Fibroblast of skin of scalp (primary cell): ENCODE results near the gene C7orf57.

ENCODE experiments used
- DNase-seq: peaks from one replicate; pipeline ENCODE4 v3.0.0-alpha.2; 2013

Gene C7orf57

DNA sequence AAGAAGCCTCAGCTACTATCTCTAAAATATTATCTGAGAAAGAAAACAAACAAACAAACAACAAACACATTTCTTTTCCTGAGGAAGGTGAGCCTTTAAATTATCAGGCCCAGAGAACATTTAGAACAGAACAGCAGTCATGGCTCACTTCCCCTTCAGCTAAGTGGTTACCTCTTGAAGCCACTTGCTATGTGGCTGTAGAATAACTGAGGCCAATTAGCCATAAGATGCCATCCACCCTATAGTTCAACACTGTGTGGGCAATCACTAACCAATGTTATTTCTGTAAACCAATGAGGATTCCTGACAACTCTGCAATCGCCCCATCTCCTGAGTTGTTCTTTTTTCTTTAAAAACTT is 50.1 kb downstream of the C7orf57 start:
- no peak for DNase-seq

DNA sequence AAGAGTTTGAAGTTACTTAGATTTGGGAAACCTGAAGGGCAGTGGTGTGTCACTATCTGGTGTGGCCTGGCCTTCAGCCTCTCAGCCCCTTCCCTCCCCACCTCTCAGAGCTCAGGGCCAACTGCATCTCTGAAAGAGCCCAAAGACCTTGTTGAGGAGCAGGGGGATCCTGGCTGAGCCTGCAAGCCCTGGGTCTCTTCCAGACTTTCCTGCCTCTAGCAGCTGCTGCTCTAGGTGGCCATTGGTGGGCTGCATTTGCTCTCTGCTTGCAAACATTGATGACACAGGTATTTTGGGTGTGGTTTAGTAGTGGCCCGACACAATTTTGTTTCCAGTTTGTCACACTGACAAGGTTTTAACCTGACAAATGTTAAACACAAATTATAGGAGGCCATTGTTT is 50.6 kb downstream of the C7orf57 start:
- DNase-seq: no peak

DNA sequence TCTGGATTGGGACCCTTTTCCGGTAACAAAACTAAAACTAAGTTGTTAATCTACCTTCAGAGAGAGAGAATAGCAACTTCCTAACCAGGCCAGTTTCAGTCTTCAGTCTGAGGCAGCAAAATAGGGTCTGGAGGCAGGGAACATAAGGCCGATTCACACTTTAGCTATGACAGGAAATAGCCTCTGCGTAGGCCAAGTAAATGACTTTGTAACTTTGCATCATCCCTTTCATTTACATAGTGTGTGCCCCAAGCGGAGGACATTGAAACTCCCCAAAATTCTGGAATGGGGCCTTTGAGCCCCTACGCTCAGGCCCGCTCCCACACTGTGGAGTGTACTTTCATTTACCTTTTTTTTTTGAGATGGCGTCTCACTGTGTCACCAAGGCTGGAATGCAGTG is 52.0 kb downstream of the C7orf57 start:
- peak; percentile 80 for DNase-seq

DNA sequence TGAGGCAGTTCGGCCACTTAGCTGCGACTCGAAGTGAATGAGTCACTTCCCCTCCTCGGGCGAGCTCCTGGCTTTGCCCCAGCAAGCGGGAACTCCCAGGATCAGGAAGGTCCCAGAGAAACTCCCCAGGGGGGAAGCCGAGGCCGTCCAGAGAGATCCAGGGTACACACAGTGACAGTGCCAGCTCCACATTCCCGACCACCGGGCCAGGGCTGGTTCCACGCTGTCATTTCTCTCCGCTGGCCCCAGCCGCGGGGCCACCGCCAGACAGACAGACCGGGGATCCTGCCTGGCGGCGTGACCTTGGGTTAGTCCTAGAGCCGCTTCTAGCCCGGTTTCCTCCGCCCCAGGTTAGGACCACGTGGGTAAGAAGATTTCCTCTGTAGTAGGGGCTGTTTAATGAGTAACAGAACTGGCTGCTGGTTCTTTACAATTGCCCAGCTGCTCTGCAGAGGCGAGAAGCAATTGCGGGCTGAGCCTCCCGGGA is 53.3 kb downstream of the C7orf57 start:
- peak; percentile 97 for DNase-seq

DNA sequence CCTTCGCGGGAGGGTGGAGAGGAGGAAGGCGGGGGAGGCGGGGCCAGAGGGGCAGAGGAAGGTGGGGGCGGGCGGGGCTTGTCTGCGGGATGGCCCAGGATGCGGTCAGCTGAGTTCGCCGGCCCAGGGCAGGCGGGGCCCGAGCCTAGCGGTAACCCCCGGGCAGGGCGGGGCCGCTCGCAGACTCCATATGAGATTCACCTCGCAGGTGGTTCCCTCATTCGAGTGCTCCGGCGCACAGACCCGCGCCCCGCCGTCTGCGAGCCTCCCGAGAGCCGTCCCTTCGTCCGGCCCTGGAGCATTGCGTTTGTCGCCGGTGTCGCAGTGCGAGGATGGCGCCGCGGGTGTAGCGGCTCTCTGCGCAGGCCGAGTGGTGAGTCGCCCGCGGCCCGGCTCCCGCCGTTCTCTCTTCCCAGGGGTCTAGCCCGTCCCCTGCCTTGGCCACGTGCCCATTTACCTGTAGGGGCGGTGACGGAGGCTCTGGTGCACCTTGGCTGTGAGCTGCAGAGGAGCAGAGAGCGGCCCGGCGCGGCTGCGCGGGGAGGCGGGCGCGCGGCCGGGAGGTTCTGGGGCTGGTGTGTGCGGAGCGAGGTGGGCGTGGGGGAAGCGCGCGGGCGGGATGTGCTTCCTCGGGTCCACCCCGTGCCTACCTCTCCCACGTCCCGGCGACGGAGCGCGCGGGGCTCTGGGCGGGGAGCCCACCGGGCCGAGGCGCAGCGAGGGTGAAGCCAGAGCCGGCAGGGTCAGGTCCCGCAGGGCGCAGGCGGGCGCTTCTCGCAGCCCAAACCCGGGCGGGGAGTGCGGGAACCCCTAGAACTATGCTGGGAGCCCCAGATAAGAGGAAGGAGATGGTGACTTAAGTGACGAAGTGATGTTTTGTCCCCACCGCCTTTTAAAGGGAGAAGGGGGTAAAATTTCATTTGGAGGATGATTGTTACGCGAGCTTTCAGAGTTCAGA is 54.0 kb downstream of the C7orf57 start, which contains the start of gene UPP1:
TSS of gene UPP1 (plus strand) at position 220 of the 958 bp plus-strand sequence. CDS start 5,519 bp downstream, outside the sequence.
- no peak for DNase-seq

DNA sequence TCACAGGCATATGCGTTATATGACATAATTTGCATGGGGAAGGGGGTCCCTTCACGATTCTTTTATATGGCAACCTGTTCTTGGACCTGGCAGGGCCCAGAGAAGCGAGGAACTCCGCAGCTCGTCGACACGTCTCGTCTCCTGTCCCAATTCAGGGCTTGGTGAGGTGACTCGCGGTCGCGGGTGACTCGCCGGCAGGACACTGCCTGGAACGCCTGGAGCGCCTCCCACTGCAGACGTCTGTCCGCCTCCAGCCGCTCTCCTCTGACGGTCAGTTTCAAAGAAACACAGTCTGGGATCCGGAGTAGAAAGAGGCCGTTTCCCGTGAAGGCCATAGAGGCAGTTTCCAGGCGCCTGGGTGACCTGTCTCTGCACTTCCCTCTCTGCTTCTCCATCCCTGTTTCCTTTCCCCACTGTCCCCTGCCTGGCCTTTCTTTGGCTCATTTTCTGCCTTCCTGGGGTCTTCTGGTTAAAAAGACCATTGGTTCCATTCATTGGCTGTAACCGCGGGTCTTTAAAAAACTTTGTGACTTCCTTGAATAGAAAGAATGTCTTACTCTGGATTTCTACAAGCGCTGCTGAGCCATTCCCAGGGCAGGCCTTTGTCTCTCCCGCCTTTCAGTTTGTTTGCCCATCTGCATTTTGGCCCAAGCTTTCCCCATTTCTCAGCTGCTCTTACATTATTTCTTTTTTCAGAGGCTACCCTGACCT is 54.9 kb downstream of the C7orf57 start:
- DNase-seq: no peak

DNA sequence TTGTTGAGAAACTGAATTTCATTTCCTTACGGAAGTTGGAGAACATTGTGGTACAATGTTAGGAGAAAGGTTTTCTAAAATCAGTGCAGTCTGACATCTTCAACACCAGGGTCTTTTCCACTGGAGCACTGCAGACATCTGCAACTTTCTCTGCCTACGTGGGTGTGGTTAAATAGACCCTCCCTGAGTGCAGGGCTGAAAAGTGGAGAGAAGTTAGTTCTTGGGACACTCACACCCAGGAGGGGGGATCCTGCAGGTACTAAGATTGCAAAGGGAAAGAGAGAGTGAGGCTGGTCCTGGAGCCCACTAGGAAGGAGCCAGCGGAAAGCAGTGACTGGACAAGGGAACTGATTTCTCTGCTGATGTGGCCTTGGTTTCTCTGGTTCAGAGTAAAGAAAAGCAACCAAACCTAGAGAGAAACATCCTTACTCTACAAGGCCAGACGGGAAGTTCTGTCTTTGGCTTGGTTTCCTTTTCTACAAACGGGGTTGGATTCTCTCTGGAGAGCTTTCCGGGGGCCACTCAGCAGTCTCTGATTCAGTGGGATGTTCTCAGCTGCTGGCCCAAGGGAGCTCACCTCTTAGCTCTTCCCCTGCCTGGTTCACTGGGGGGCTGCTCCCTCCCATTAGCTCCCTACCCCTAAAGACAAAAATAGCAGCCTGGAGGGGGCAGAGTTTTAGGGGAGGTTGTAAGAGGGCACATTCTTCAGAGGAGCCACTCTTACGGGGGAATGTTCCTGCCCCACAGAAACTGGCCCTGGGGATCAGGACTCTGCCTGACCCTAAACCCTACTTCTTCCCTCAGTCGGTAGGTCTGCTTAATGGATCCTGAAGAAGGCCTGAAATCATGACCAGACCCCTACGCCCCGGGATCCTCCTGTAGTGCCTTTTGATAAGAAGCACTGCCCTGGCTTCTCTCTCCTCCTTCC is 56.4 kb downstream of the C7orf57 start:
- no peak for DNase-seq

DNA sequence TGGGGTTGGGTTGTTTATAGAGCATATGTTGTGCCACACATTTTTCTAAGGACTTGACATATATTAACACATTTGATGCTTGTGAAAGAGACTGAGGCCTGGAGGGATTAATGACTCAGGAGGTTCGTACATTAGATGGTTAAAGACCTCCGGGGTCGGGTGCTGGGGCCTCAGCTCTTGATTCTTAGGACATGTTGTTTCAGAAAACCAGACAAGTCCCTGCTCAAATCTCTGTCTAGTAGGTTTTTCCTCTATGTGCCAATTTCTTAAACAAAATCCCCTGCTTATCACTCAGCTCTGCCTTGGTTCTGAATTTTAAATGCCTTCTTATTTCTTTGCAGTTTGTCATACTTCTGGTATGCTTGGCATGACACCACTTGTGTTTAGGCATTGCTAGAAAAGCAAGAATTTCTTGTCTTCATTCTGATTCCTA is 59.5 kb downstream of the C7orf57 start:
- peak; percentile 85 for DNase-seq

DNA sequence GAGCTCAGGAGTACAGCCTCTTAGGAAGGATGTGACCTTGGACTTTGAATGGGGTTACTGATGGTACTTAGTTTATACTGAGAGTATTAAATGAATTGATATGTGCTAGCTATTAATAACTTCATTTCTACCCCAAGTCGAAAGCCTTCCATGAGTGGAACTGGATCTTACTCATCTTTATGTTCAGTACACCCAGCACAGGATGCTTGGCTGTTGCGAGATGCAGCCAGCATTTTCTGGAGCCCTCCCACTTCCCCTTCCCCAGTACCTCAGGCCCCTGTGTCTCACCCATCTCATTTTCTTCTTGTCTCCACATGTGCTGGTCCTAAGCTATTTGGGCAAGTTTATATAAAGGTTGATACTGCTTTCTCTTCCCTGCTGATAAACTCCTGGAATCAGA is 60.9 kb downstream of the C7orf57 start:
- no peak for DNase-seq

DNA sequence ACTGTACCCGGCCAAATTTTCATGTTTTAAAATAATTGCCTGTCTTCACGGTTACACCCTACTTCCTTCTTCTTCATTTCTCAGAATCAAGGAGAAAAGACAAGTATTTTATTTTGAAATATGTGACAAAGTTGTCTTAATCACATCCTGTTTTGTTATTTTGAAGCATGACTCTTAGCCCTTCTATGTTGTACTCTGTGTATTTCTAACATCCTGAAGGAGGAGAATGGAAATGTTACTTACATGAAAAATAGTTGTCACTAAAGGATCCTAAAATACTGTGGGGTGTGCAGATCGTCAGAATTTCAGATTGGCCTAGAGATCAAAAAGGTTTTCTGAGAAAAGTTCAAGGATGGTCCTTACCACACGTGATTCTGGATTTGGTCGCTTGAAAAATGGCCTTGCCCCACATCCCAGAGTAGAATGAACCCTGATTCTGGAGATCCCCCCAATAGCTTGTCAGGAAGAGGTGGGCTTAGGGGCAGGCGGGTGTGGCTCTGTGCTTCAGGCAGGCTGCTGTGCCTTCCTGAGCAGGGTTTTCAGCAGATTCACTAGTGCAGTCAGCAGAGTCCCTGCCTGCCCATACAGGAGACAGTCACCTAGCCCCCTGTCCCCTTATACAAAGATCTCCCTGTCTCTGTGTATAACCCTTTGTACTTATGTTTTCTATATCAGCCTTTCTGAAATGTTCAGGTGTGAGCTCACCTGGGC is 62.3 kb downstream of the C7orf57 start:
- DNase-seq: no peak

DNA sequence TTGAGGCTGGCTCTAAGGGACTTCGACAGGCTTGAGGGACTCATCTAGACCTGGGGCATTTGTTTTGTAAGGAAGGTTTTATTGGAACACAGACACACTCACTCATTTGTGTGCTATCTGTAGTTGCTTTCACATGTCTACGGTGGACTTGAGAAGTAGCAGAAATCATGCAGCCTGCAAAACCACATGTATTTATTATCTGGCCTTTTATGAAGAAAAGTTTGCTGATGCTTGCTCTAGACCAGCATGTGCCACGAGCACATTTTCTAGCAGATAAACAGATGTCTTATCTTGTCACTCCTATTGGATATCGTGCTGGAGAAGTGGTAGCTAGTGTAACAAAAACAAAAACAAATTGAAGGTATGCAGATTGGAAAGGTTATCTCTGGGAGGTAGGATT is 63.5 kb downstream of the C7orf57 start:
- DNase-seq: no peak

DNA sequence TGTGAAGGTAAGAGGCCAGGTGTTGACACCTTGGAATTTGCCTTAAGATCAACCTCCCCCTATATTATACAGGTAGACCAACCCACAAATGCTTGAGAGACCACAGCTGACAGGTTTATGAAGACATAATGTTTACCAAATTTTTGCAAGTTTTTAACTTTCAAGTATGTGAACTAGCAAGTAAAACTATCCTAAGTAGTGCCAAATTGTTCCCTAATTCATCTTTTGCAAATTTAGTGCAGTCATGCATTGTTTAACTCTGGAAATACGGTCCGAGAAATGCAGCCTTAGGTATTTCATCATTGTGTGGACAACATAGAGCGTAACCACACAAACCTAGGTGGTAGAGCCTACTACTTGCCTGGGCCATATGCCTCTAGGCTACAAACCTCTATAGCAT is 64.4 kb downstream of the C7orf57 start:
- no peak for DNase-seq

DNA sequence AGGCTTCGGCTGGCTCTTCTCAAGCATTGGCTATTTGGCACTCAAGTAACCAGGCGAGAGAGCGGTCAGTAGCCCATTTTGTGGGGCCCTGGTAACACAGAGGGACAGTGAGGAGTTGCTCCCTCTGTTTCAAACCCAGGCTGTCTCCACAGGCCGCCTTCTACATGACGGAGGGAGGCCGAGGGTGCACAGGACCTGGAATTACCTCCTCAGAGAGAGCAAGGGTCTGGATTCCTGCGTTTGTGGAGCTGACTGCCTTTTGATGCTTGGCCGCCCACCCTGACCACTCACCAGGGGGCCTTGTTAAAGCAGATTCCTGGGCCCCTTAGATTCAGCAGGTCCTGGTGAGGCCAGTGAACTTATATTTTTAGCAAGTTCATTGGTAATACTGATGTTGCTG is 66.0 kb downstream of the C7orf57 start:
- no peak for DNase-seq

DNA sequence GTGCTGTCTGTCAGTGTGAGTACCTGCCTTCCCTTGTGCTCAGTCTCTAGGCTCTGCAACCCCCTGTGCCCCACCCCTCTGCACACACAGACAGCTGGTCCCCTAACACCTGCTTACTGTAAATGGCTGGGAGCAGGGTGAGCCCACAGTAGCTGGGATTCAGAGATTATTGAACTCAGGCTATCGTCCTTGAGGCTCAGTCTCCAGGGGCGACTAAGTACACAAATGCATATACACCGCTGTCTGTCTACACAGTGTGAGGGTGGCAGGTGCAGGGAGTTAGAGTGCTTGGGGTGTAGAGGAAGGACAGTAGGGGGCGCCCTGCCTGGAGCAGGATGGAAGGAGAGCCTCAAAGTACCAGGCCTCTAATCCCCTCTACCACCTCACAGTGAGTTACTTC is 66.6 kb downstream of the C7orf57 start:
- DNase-seq: no peak

DNA sequence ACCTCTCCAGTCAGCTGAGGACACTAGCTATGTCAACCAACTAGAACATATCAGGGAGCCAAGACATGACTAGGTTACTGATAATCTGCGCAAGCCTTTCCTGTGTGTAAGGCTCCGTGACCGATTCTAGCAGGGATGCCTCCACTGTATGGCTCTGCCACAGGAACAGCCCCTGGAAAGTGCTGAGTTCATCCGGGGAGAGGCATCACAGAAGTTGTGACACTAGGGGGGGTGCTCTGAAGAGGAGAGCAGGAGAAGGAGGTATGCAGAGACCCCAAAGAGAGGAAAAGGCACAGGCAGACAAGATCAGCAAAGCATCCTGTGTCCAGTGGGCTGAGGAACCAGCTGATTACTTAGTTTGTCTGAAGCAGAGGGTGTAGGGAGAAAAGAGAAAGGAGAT is 67.2 kb downstream of the C7orf57 start:
- no peak for DNase-seq

DNA sequence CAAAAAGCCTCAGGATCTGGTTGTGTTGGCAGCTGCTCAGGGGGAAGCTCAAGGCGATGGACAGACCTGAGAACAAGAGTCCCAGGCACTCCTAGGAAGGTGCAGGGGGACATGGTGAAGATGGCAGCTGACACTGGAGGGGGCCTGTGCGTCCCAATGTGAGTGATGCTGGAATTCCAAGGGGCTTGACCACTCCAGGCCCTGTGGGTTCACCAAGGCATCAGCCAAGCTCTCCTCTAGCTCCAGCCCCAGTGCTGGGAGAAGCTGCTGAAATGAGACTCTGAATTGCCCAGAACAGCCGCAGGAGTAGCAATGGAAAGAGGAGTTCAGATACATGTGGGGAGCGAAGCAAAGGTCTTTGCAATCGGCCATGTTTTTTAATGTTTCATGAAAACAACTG is 69.7 kb downstream of the C7orf57 start:
- DNase-seq: no peak

DNA sequence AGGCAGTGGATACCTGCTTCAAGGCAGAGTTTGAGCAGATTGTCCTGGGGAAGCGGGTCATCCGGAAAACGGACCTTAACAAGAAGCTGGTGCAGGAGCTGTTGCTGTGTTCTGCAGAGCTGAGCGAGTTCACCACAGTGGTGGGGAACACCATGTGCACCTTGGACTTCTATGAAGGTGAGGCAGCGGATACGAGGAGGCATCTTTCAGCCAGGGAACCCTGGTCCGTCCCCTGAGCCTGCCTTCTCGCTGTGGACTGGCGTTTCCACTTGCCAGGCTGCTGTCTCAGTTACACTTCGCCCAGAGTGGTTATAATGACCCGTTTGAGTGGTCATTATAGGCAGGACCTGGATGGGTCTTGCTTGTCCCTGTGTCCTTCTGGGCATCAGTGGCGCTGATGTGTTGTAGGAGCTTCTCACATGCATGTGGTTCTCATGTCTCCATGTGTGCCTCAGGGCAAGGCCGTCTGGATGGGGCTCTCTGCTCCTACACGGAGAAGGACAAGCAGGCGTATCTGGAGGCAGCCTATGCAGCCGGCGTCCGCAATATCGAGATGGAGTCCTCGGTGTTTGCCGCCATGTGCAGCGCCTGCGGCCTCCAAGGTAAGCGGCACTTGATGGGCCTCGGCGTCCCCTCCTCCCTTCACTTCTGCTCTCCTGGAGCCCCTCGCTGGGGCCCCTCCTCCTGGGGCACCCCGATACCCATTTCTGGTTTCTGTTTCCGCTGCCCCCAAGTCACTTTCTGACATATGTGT is 71.7 kb downstream of the C7orf57 start:
- DNase-seq: no peak

DNA sequence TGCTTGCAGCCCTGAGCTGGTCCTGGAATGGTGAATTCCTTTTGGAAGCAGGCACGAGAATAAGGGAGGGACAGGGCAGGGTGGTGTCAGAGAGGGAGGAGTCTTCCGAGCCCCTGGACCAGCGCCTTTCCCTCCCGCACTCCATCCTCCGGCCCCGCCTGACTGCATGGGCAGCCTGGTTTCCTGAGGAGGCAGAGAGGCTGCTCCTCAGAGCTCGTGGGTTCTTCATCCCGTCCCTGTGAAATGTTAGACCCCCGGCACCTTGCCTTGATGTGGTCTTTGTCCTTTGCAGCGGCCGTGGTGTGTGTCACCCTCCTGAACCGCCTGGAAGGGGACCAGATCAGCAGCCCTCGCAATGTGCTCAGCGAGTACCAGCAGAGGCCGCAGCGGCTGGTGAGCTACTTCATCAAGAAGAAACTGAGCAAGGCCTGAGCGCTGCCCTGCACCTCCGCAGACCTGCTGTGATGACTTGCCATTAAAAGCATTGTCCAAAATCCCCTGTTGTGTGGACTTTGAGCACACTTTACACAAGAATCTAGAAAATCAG is 72.7 kb downstream of the C7orf57 start:
- DNase-seq: no peak

DNA sequence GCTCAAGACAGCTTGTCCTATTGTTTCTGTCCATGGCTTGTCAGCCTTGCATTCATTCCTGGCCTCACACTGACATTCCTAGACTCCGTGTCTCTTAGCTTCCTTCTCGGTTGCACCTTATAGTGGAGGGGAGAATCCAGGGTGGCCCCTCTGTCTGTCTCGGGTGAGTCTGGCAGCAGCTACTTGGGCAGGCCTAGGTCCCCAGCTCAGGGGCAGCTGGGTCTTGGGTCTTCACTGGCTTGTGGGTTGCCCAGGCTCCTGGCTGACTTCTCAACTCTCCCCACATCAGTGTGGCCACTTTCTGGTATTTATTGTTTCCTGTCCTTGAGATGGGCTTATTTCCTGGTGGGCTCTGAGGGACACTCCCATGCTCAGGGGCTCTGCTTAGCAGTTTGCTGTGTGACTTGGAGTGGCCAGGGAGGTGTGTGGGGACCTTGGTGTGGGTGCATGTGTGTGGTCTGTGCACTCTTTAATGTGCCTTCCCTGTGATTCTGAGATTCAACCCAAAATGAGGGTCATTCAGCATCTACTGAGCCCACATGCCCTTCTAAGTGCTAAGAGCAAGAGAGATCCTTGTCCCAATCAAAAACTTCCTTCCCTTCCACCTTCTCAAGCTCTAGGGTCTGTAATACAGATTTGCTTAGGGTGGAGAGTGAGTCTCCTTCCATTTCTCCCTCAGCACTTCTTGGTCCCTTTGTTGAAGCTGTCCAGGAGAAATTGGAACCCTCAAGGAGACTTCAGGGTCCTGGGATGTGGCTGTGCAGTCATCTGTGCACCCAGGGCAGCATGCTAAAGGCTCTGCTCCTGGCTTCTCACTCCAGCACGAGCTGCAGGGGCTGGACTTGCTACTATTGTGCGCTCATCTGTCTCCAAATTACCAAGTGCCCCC is 73.9 kb downstream of the C7orf57 start:
- no peak for DNase-seq
